Upper lobe of left lung (tissue), 4 donors: ENCODE data around the gene RGS7.

ENCODE experiments used
- CTCF ChIP-seq, 6 experiments: fragments of 450-650 bp in 4 of 6; fragments of 200-600 bp in 2 of 6; sonication (generic) in 2 of 6; IDR thresholded peaks; one replicate each; pipeline ENCODE4 v1.5.1; 2016 to 2019; ENCODE audit warnings: antibody characterized with exemption in 6 of 6
- EP300 ChIP-seq, 4 donors: sonication (generic); formaldehyde crosslinking; IDR thresholded peaks; one replicate each; pipeline ENCODE4 v1.5.1; 2017; ENCODE audit warnings: antibody characterized with exemption in 4 of 4, control low read depth in 2 of 4
- POLR2A ChIP-seq, 4 donors: fragments of 450-650 bp; IDR thresholded peaks; one replicate each; pipeline ENCODE4 v1.5.1; 2016 to 2017; ENCODE audit warnings: antibody characterized with exemption in 4 of 4, mild to moderate bottlenecking in 2 of 4
- POLR2AphosphoS5 ChIP-seq, 2 donors: sonication (generic); formaldehyde crosslinking; IDR thresholded peaks; one replicate each; pipeline ENCODE4 v1.5.1; 2017; ENCODE audit warnings: antibody characterized with exemption in 2 of 2

- no peak for TF ChIP-seq CTCF (IDR thresholded peaks at IDR 0.05)
- no peak for TF ChIP-seq POLR2AphosphoS5 (IDR thresholded peaks at IDR 0.05)
- TF ChIP-seq POLR2A (IDR thresholded peaks at IDR 0.05): no peak
- TF ChIP-seq EP300 (IDR thresholded peaks at IDR 0.05): no peak
Observed at GRCh38 chr1:241217516-241217915, 139.5 kb downstream of the RGS7 start.
